Effector CD8-positive, alpha-beta T cell (primary cell): ENCODE measurements around the gene CRHR1.
"Not testable (repeated sequence)": the region's sequence is repeated elsewhere in the genome, so short reads cannot be mapped to it uniquely, and the experiment has no call there.

Experiments
- DNase-seq: peaks from one replicate; lab custom pipeline; 2025; lab: John Stamatoyannopoulos, UW
- total RNA-seq, 4 experiments: gene quantifications; one replicate each; lab custom pipeline; 2026; lab: John Stamatoyannopoulos, UW

Gene CRHR1
- 0 to 0.12 (median 0) reads per million in 4 experiments for total RNA-seq

GRCh38 chr17:45784293-45784740 is at the start of gene CRHR1:
TSS of gene CRHR1 (plus strand) at chr17:45784320. CDS start at chr17:45784545, 225 bp downstream.
- DNase-seq, result no peak

- no peak for DNase-seq
Observed at GRCh38 chr17:45734598-45734997, 49.5 kb upstream of the CRHR1 start.

- DNase-seq, result no peak
Observed at GRCh38 chr17:45735488-45735887, 48.6 kb upstream of the CRHR1 start.

GRCh38 chr17:45739786-45740185 is 44.3 kb upstream of the CRHR1 start:
- DNase-seq, result no peak

- no peak for DNase-seq
Observed at GRCh38 chr17:45740553-45741330, 43.4 kb upstream of the CRHR1 start.

GRCh38 chr17:45742251-45742650 is 41.9 kb upstream of the CRHR1 start:
- no peak for DNase-seq

- DNase-seq, result no peak
Observed at GRCh38 chr17:45743626-45744326, 40.3 kb upstream of the CRHR1 start.

- not testable (repeated sequence) for DNase-seq
Observed at GRCh38 chr17:45744826-45745225, 39.3 kb upstream of the CRHR1 start.

GRCh38 chr17:45745601-45746494 is 38.3 kb upstream of the CRHR1 start:
- DNase-seq, result no peak

- DNase-seq, result no peak
Observed at GRCh38 chr17:45747911-45748310, 36.2 kb upstream of the CRHR1 start.

- no peak for DNase-seq
Observed at GRCh38 chr17:45748731-45749310, 35.3 kb upstream of the CRHR1 start.

GRCh38 chr17:45749831-45750335 is 34.2 kb upstream of the CRHR1 start:
- DNase-seq, result no peak

- DNase-seq, result no peak
Observed at GRCh38 chr17:45750779-45751440, 33.2 kb upstream of the CRHR1 start.

- DNase-seq, result no peak
Observed at GRCh38 chr17:45751466-45751865, 32.7 kb upstream of the CRHR1 start.

- DNase-seq, result no peak
Observed at GRCh38 chr17:45752246-45752645, 31.9 kb upstream of the CRHR1 start.

- no peak for DNase-seq
Observed at GRCh38 chr17:45753645-45754225, 30.4 kb upstream of the CRHR1 start.

GRCh38 chr17:45755050-45755449 is 29.1 kb upstream of the CRHR1 start:
- no peak for DNase-seq

GRCh38 chr17:45756266-45756991 is 27.7 kb upstream of the CRHR1 start:
- no peak for DNase-seq

- no peak for DNase-seq
Observed at GRCh38 chr17:45757431-45758218, 26.5 kb upstream of the CRHR1 start.
